CD1c-positive myeloid dendritic cell (primary cell): ENCODE results near the gene CAMSAP1.
"Not testable (repeated sequence)": the region's sequence is repeated elsewhere in the genome, so short reads cannot be mapped to it uniquely, and the experiment has no call there.

ENCODE experiments used
- DNase-seq: peaks from one replicate; pipeline ENCODE4 v3.0.0-alpha.2; 2016; ENCODE audit errors: extremely low spot score

Gene CAMSAP1, protein sequence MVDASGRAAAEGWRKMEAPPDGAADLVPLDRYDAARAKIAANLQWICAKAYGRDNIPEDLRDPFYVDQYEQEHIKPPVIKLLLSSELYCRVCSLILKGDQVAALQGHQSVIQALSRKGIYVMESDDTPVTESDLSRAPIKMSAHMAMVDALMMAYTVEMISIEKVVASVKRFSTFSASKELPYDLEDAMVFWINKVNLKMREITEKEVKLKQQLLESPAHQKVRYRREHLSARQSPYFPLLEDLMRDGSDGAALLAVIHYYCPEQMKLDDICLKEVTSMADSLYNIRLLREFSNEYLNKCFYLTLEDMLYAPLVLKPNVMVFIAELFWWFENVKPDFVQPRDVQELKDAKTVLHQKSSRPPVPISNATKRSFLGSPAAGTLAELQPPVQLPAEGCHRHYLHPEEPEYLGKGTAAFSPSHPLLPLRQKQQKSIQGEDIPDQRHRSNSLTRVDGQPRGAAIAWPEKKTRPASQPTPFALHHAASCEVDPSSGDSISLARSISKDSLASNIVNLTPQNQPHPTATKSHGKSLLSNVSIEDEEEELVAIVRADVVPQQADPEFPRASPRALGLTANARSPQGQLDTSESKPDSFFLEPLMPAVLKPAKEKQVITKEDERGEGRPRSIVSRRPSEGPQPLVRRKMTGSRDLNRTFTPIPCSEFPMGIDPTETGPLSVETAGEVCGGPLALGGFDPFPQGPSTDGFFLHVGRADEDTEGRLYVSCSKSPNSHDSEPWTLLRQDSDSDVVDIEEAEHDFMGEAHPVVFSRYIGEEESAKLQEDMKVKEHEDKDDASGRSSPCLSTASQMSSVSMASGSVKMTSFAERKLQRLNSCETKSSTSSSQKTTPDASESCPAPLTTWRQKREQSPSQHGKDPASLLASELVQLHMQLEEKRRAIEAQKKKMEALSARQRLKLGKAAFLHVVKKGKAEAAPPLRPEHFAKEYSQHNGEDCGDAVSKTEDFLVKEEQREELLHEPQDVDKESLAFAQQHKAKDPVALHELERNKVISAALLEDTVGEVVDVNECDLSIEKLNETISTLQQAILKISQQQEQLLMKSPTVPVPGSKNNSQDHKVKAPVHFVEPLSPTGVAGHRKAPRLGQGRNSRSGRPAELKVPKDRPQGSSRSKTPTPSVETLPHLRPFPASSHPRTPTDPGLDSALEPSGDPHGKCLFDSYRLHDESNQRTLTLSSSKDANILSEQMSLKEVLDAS (N-terminal part only)

DNA sequence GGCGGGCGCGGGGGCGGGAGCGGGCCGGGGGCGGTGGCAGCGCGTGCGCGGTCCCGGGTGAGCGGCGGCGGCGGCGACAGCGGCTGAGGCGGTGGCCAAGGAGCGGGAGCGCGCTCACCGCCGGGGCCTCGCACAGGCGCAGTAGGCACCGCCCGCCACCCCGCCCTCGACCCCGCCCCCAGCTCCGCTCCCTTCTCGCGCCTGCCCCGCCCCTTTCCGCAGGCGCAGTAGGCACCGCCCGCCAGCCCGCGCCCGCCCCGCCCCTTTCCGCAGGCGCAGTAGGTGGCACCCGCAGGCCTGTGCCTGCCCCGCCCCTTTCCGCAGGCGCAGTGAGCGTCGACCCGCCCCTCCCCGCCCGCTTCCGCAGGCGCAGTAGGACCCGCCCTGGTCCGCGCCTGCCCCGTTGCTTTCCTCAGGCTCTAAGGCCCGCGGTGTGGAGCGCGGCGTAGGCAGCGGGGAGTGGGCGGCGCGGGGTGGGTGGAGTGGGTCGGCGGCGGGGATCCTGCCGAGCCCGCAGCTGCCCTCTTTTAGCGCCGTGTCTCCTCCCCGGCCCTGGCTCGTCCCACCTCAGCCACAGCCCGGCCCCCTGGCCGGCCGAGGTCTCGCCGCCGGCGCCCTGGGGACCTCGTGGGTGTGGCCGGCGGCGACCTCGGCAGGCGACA is at the start of gene CAMSAP1:
Gene CAMSAP1, minus strand, starts transcription at position 116 of the 662 bp plus-strand sequence. CDS start 387 bp downstream, outside the sequence.
- peak; percentile 97 for DNase-seq

- no peak for DNase-seq
These were observed 49.4 kb upstream of the CAMSAP1 start for GRCh38 chr9:135956802-135957174.

DNA sequence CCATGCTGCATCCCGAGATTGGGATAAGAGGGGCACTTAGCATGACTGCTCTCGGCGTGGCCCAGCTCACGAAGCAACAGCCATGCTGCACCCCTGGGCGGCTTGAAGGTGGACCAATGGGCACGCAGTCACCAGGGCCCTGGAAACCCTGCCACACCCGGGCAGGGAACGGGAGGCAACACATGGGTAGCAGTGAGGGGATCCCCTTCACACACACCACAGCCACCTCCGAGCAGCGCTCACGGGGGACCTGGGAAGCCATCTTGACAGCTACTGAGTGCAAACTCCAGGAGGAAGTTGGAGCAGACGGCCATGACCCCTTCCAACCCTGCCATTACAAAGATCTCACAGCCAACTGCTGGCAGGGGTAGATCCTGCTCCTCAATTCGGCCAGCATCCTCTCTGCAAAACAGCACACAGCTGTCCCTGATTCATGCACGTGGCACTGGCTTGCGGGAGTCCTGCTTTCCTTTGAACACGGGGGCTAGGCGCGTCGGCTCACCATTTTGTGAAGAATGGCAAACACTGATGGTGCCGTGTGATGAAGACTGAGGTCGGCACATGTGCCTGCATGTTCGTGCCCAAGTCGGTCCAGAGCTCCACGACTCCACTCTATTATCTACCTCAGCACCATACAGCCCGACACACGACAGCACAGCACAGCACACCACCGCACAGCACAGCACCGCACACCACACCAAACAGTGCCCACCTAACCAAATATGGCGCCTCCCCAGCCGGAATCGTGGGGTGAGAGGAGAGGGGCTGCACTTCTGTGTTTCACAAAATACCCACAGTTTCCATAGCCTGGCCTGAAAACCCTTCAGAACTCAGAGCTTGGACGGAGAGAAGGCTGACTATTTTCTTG is 48.8 kb upstream of the CAMSAP1 start:
- DNase-seq, result no peak

DNA sequence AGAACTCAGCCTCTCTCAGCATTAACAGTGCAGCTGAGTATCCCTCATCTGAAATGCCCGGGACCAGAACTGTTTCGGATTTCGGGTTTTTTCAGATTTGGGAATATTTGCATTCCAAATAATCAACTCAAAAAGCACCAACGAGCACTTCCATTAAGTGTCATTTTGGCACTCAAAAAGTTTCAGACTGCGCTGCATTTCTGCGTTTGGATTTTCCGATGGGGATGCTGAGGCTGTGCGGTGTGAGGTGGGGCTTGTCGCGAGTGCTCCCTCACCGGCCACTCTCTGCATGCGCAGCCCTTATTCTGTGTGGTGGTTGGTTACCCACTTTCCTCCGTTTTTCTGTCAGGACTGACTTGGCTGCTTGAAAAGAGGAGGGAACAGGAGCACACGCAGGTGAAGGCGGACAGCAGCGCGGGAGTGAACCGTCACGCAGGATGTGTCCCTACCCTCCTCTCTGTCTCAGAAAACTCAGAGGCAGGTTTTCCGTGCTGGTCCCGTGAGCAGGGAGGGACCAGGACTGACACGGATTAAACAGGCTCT is 45.4 kb upstream of the CAMSAP1 start:
- DNase-seq, result no peak

- no peak for DNase-seq
These were observed 44.7 kb upstream of the CAMSAP1 start for GRCh38 chr9:135951889-135952663.

GRCh38 chr9:135951310-135951709 is 44.0 kb upstream of the CAMSAP1 start:
- DNase-seq, result not testable (repeated sequence)

DNA sequence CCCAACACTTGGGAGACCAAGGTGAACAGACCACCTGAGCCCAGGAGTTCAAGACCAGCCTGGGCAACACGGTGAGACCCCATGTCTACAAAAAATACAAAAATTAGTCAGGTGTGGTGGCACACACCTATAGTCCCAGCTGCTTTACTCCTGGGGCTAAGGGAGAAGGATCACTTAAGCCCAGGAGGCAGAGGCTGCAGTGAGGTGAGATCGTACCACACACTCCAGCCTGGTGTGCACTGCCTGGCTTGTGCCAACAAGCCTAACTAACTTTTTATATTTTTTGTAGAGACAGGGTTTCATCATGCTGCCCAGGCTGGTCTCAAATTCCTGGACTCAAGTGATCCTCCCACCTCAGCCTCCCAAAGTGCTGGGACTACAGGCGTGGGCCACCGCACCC is 43.5 kb upstream of the CAMSAP1 start:
- not testable (repeated sequence) for DNase-seq

DNA sequence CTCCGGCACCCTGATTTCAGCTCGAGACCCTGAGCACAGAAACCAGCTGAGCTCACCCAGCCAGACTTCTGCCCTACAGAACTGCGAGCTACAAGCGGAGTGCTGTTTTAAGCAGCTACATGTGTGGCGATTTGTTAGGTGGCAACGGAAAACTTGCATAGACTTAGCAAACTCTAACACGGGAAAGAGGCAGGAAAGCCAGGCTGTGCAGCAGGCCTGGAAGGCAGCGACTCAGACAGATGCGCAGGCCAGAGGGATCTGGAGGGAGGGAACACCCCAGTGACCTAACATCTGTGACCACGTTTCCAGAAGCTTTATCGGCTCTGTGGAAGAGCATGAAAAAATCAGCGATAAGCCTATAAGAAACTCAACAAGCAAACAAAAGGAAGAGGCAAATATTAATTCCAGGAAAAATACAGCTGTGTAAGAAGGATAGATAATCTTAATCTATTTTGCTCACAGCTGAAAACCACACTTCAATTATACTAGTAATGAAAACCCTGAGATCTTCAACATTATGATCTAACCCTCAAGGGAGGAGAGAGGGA is 42.9 kb upstream of the CAMSAP1 start:
- DNase-seq, result no peak

GRCh38 chr9:135949501-135950134 is 42.3 kb upstream of the CAMSAP1 start:
- DNase-seq, result no peak

GRCh38 chr9:135948968-135949367 is 41.6 kb upstream of the CAMSAP1 start:
- no peak for DNase-seq

GRCh38 chr9:135948446-135948845 is 41.1 kb upstream of the CAMSAP1 start:
- DNase-seq, result no peak

DNA sequence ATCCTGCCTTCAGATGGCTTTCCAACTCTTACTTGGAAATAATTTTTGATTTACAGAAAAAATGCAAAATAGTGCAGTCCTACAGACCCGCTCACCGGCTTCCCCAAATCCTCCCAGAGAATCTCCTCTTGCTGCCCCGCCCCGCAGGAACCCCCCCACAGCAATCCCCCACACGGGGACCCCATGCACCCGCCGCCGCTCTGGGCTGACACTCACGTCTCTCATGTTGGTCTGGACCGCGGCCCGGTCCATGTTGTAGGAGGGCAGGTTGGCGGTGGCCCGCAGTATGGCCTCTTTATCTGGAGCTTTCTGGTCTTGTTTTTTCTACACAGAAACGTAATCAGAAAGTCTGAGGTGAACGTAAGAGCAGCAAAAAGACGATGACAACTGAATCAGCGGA is 40.2 kb upstream of the CAMSAP1 start:
- no peak for DNase-seq

DNA sequence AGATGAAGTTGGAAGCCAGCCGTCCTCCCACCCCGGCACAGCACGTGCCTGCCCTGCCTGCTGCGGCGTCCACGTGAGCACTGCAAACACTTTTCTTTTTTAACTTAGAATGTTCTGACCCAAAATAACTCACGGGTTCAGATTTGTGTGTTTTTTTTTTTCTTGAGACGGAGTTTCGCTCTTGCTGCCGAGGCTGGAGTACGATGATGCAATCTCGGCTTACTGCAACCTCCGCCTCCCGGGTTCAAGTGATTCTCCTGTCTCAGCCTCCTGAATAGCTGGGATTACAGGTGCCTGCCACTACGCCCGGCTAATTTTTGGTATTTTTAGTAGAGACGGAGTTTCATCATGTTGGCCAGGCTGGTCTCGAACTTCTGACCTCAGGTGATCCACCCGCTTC is 39.8 kb upstream of the CAMSAP1 start:
- DNase-seq, result not testable (repeated sequence)

DNA sequence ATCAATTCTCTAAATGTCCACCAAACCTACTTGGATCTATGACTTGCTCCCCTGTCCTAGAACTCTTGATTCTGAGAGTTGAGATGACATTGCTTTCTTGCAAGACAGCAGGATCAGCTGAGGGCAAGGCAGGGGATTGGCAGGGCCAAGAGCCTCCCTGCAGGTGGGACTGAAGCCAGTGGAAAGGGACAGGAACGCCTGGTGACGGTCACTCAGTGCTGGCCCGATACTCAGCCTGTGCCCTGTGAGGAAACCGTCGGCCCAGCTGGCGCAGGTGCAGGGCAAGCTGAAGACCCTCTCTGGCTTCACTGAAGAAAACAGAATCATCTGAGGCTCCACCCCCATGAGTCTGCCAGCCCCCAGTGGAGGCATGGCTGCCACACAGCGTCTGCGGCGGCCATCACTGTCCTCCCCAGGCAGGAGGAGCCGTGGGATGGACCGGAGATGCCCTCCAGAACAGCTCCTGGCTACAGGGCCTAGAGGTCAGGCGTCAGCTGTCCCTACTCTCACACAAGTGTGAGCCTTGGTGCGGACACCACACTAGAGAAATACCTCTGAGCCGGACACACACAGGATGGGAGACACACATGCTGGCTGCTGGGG is 39.1 kb upstream of the CAMSAP1 start:
- DNase-seq, result no peak

DNA sequence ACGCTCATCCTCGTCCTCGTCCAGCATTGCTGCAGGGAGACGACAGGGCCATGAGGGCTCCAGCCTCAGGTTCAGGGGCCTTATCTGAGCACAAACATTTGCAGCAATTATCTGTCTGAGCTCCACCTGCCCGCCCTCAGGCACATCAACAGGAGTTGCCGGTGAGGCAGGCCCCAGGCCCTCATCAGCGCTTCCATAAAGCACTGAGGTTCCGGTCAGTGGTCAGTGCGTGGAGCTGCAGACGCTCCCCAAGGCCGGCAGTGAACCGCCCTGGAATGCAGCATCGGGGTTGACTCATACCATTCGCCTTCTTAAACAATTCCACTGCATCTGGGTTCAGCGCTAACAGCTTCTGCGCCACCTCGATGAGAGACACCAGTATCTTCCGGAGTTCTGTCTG is 38.6 kb upstream of the CAMSAP1 start:
- no peak for DNase-seq

- no peak for DNase-seq
These were observed 37.3 kb upstream of the CAMSAP1 start for GRCh38 chr9:135944444-135945252.

DNA sequence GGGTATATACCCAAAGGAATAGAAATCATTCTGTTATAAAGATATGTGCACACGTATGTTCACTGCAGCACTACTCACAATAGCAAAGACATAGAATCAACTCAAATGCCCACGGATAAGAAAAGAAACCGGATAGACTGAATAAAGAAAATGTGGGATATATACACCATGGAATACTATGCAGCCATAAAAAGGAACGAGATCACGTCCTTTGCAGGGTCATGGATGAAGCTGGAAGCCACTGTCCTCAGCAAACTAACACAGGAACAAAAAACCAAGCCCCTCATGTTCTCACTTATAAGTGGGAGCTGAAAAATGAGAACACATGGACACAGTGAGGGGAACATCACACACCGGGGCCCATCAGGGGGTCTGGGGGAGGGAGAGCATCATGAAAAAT is 36.3 kb upstream of the CAMSAP1 start:
- DNase-seq, result not testable (repeated sequence)
